H1 (cell line): ENCODE data around the gene ZBTB46. TPM values are rescaled to one million over a fixed set of nuclear protein-coding genes. Genes with fewer than 3 reads are reported as not detected.

ENCODE experiments used
- CTCF ChIA-PET: fragments of 300-600 bp; sonication (Branson Sonifier 250); formaldehyde crosslinking; loops from one replicate; lab custom pipeline; 2021; ENCODE audit not compliant: partially characterized antibody; lab: Charles Lee
- POLR2A ChIA-PET: fragments of 300-600 bp; sonication (Branson Sonifier 250); formaldehyde crosslinking; loops from one replicate; lab custom pipeline; 2021; ENCODE audit warnings: inconsistent platforms; ENCODE audit not compliant: partially characterized antibody; lab: Charles Lee
- DNase-seq, 2 experiments: peaks; one replicate each; pipeline versions ENCODE4 v3.0.0 to v3.0.0-alpha.2; 2010 to 2022; ENCODE audit warnings: low spot score in 2 of 2, low read depth in 1 of 2, mixed read lengths in 1 of 2
- FAIRE-seq: peaks from 2 replicates; lab custom pipeline; 2011; peaks lifted over from hg19 to GRCh38; lab: Jason Lieb, UNC
- H2AFZ ChIP-seq: 2 replicates; pipeline ENCODE4 v1.8.1; 2012; ENCODE audit warnings: low read length, inconsistent platforms
- H2AK5ac ChIP-seq: 2 replicates; pipeline ENCODE4 v1.6.1; 2013; ENCODE audit warnings: low read depth, low read length
- H2BK120ac ChIP-seq: replicated peaks from 2 replicates; pipeline ENCODE3; 2013; ENCODE audit warnings: low read depth, low read length, inconsistent platforms
- H2BK12ac ChIP-seq: 2 replicates; pipeline ENCODE4 v1.6.1; 2013; ENCODE audit warnings: low read depth, low read length
- H2BK15ac ChIP-seq: 2 replicates; pipeline ENCODE4 v1.6.1; 2013; ENCODE audit warnings: low read length
- H2BK20ac ChIP-seq: 2 replicates; pipeline ENCODE4 v1.6.1; 2013; ENCODE audit warnings: low read length
- H2BK5ac ChIP-seq: 2 replicates; pipeline ENCODE4 v1.6.1; 2013; ENCODE audit warnings: low read depth, low read length
- H3K14ac ChIP-seq: 2 replicates; pipeline ENCODE4 v1.6.1; 2013; ENCODE audit warnings: inconsistent platforms; ENCODE audit not compliant: insufficient read length
- H3K18ac ChIP-seq: 2 replicates; pipeline ENCODE4 v1.6.1; 2013; ENCODE audit warnings: low read length; ENCODE audit errors: extremely low read depth
- H3K23ac ChIP-seq: 2 replicates; pipeline ENCODE4 v1.6.1; 2013; ENCODE audit warnings: inconsistent platforms; ENCODE audit not compliant: insufficient read length
- H3K23me2 ChIP-seq: 2 replicates; pipeline ENCODE4 v1.6.1; 2013; ENCODE audit warnings: low read depth, low read length
- H3K27ac ChIP-seq: 2 replicates; pipeline ENCODE4 v1.6.1; 2011; ENCODE audit warnings: low read depth, low read length, inconsistent platforms
- H3K27me3 ChIP-seq, 4 experiments: replicated peaks in 1 of 4; 1 replicate in 1 of 4; 2 replicates in 3 of 4; pipeline versions ENCODE4 v1.6.1 to v1.8.1; 2011 to 2013; ENCODE audit warnings: low read length in 3 of 4, mild to moderate bottlenecking in 3 of 4, inconsistent platforms in 2 of 4, mixed read lengths in 2 of 4, moderate library complexity in 1 of 4; ENCODE audit not compliant: control insufficient read depth in 3 of 4, insufficient read depth in 3 of 4; ENCODE audit errors: extremely low read depth in 1 of 4
- H3K36me3 ChIP-seq, 4 experiments: 2 replicates each; pipeline versions ENCODE4 v1.6.1 to v1.8.1; 2011 to 2013; ENCODE audit warnings: mild to moderate bottlenecking in 4 of 4, low read length in 3 of 4, moderate library complexity in 2 of 4, control low read depth in 1 of 4, inconsistent platforms in 1 of 4; ENCODE audit not compliant: insufficient read depth in 4 of 4, control insufficient read depth in 2 of 4
- H3K4ac ChIP-seq: replicated peaks from 2 replicates; pipeline ENCODE3; 2013; ENCODE audit warnings: low read length, low read depth, mixed read lengths, inconsistent platforms; ENCODE audit not compliant: insufficient read length
- H3K4me1 ChIP-seq, 4 experiments: replicated peaks in 1 of 4; 1 replicate in 1 of 4; 2 replicates in 3 of 4; pipeline versions ENCODE4 v1.6.1 to v1.8.1; 2011 to 2013; ENCODE audit warnings: low read length in 3 of 4, inconsistent platforms in 2 of 4, mixed read lengths in 1 of 4; ENCODE audit not compliant: insufficient read depth in 4 of 4, control insufficient read depth in 3 of 4
- H3K4me2 ChIP-seq, 2 experiments: 2 replicates each; pipeline versions ENCODE4 v1.6.1 to v1.8.1; 2011 to 2013; ENCODE audit warnings: low read depth in 2 of 2, low read length in 2 of 2, control low read depth in 1 of 2, inconsistent platforms in 1 of 2, mild to moderate bottlenecking in 1 of 2; ENCODE audit not compliant: insufficient read depth in 1 of 2
- H3K4me3 ChIP-seq, 4 experiments: fragments of 200-600, 300-600 bp in 1 of 4; sonication (generic), shearing (Covaris generic), sonication (Bioruptor Twin) in 1 of 4; 2 replicates each; pipeline versions ENCODE4 v1.5.1 to v1.8.1; 2011 to 2016; ENCODE audit warnings: low read length in 4 of 4, low read depth in 3 of 4, control low read depth in 2 of 4, inconsistent platforms in 2 of 4, mild to moderate bottlenecking in 2 of 4, mixed read lengths in 1 of 4, moderate library complexity in 1 of 4; ENCODE audit not compliant: insufficient read depth in 2 of 4; ENCODE audit errors: extremely low read depth in 1 of 4
- H3K56ac ChIP-seq: replicated peaks from 2 replicates; pipeline ENCODE3; 2013; ENCODE audit warnings: low read depth, mild to moderate bottlenecking, mixed read lengths, low read length, inconsistent platforms; ENCODE audit not compliant: insufficient read length
- H3K79me1 ChIP-seq: 2 replicates; pipeline ENCODE4 v1.6.1; 2013; ENCODE audit warnings: low read depth, low read length, control low read depth
- H3K79me2 ChIP-seq, 2 experiments: 2 replicates each; pipeline versions ENCODE4 v1.6.1 to v1.8.1; 2012 to 2013; ENCODE audit warnings: low read length in 2 of 2, mild to moderate bottlenecking in 2 of 2, inconsistent platforms in 1 of 2; ENCODE audit not compliant: insufficient read depth in 2 of 2, control insufficient read depth in 1 of 2
- H3K9ac ChIP-seq, 4 experiments: replicated peaks in 1 of 4; 1 replicate in 1 of 4; 2 replicates in 3 of 4; pipeline versions ENCODE4 v1.6.1 to v1.8.1; 2011 to 2013; ENCODE audit warnings: low read depth in 3 of 4, low read length in 3 of 4, control low read depth in 2 of 4, mild to moderate bottlenecking in 2 of 4, moderate library complexity in 2 of 4, inconsistent platforms in 1 of 4; ENCODE audit errors: extremely low read depth in 1 of 4
- H3K9me3 ChIP-seq, 2 experiments: 2 replicates each; pipeline versions ENCODE4 v1.6.1 to v1.8.1; 2012 to 2013; ENCODE audit warnings: mild to moderate bottlenecking in 2 of 2, moderate library complexity in 2 of 2, control low read depth in 1 of 2, inconsistent platforms in 1 of 2, low read depth in 1 of 2, low read length in 1 of 2, mixed read lengths in 1 of 2; ENCODE audit not compliant: insufficient read depth in 2 of 2
- H4K20me1 ChIP-seq, 2 experiments: replicated peaks in 1 of 2; 2 replicates each; pipeline versions ENCODE3 to v1.8.1; 2011 to 2013; ENCODE audit warnings: inconsistent platforms in 2 of 2, low read length in 2 of 2, mild to moderate bottlenecking in 1 of 2; ENCODE audit not compliant: insufficient read depth in 2 of 2, control insufficient read depth in 1 of 2
- H4K5ac ChIP-seq: 2 replicates; pipeline ENCODE4 v1.6.1; 2013; ENCODE audit warnings: low read length, low read depth, mixed read lengths, inconsistent platforms; ENCODE audit not compliant: insufficient read length
- H4K8ac ChIP-seq: 2 replicates; pipeline ENCODE4 v1.8.0; 2013; ENCODE audit warnings: mild to moderate bottlenecking, moderate library complexity, low read length, inconsistent platforms; ENCODE audit not compliant: insufficient read depth; ENCODE audit errors: extremely low read depth
- H4K91ac ChIP-seq: replicated peaks from 2 replicates; pipeline ENCODE3; 2013; ENCODE audit warnings: low read length, mixed read lengths, inconsistent platforms; ENCODE audit not compliant: insufficient read length
- BACH1 ChIP-seq: IDR thresholded peaks from 2 replicates; pipeline ENCODE4 v1.6.1; 2012; ENCODE audit warnings: low read length, improper control_type of control experiment
- JUND ChIP-seq: IDR thresholded peaks from 2 replicates; pipeline ENCODE4 v1.6.1; 2011; ENCODE audit warnings: mild to moderate bottlenecking, improper control_type of control experiment, low read length
- KDM4A ChIP-seq: IDR thresholded peaks from one replicate; pipeline ENCODE4 v1.7.1; 2012; ENCODE audit warnings: low read depth, mild to moderate bottlenecking, moderate library complexity, low read length, inconsistent platforms; ENCODE audit not compliant: severe bottlenecking
- RBBP5 ChIP-seq: IDR thresholded peaks from 2 replicates; pipeline ENCODE4 v1.7.1; 2012; ENCODE audit warnings: low read depth, mild to moderate bottlenecking, inconsistent platforms, low read length, moderate library complexity, borderline replicate concordance
- WGBS, 2 experiments: shearing (Covaris generic) in 1 of 2; methylation state at CpG; one replicate each; pipeline versions ENCODE4 v1.1.6 to v1.1.7; 2013 to 2015; ENCODE audit warnings: low lambda C conversion rate in 2 of 2, mixed read lengths in 2 of 2, inconsistent platforms in 1 of 2, low coverage in 1 of 2, missing lambda C conversion rate in 1 of 2; ENCODE audit not compliant: insufficient replicate concordance in 2 of 2, insufficient coverage in 1 of 2, insufficient read length in 1 of 2; ENCODE audit errors: extremely low coverage in 1 of 2, missing lambda C conversion rate in 1 of 2; 5-methylcytosine and 5-hydroxymethylcytosine counted together
- polyA plus RNA-seq, 7 experiments: library from polyadenylated mRNA; depleted of rRNA in 3 of 7; stranded (reverse) in 5 of 7; unstranded in 2 of 7; fragments of >200 nt in 5 of 7; fragments of 200-250 nt in 2 of 7; gene quantifications; 1 replicate in 5 of 7; 2 replicates in 1 of 7; 4 replicates in 1 of 7; pipeline versions ENCODE4 v1.2.1 to v1.2.3, GENCODE V29; 2011 to 2013; ENCODE audit warnings: missing spikeins in 2 of 7, mixed read lengths in 2 of 7
- total RNA-seq: library from RNA; stranded (reverse); fragmentation: NEBNext Ultra II Directional; extraction: Animal tissue kit (Norgen Biotek cat#: 25700); gene quantifications from 2 replicates; pipeline ENCODE4 v1.2.1, GENCODE V29; 2021

ZBTB46 gene
- total and polyA plus RNA-seq, 2 of the 8 experiments (the other 6 are each of a cell fraction or from before 2014, with no cell fraction given) = 6.4 to 22.4 TPM

DNA sequence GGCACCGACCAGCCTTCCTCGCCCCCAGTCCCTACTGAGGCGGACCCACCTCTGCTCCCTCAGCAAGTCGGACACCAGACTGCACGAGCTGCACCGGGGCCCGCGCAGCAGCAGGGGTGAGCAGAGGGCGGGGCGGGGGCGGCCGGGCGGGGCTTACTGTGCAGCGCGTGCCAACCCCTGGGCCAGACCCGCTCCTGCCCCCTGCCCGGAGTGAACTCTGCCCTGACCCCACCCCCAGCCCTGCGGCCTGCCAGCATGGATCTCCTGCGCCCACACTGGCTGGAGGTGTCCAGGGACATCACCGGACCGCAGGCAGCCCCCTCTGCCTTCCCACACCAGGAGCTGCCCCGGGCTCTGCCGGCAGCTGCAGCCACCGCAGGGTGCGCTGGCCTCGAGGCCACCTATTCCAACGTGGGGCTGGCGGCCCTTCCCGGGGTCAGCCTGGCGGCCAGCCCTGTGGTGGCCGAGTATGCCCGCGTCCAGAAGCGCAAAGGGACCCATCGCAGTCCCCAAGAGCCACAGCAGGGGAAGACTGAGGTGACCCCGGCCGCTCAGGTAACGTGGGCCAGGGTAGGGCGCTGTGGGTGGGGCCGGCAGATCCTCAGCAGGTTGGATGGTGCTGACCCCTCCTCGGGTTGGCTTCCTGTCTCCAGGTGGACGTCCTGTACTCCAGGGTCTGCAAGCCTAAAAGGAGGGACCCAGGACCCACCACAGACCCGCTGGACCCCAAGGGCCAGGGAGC, 92.9 kb downstream of the ZBTB46 start:
- Histone ChIP-seq H2BK120ac (no peak overlapping the region), H3K36me3 (peaks cover 0 to 23% (median 6%) of the 10 kb centered on the region in 4 experiments; a peak in 5 of 8 replicates), H3K9me3 (no peaks in the 10 kb centered on the region), H3K4ac (no peak overlapping the region), H2AK5ac (no peak overlapping the region), H3K56ac (no peak overlapping the region), H3K18ac (no peak overlapping the region), H3K4me1 (peaks cover 0 to 20% (median 11%) of the 10 kb centered on the region in 4 experiments; a peak in 6 of 7 replicates), H4K8ac (no peak overlapping the region; the same call in 1 of the 2 replicates)
- 0 out of 2 replicates have a peak, but pooled peaks have one; percentile 1 for TF ChIP-seq RBBP5
- peak; percentile 46 for TF ChIP-seq KDM4A
- TF ChIP-seq BACH1 = no peak
- TF ChIP-seq JUND = no peak
- TF ChIP-seq, all 59 proteins: peak for 2
- Histone ChIP-seq H3K23me2 (peaks cover 13% of the 10 kb centered on the region; the same call in 1 of the 2 replicates), H3K79me1 (peaks cover 5% of the 10 kb centered on the region; the same call in 1 of the 2 replicates), H4K5ac (no peak overlapping the region), H3K4me2 (peak overlapping the region; percentile 71 to 95), H2BK5ac (no peak overlapping the region), H2BK15ac (no peak overlapping the region), H2BK12ac (no peak overlapping the region), H3K79me2 (no peaks in the 10 kb centered on the region), H2AFZ (no peak overlapping the region), H4K91ac (no peak overlapping the region), H3K27ac (no peak overlapping the region), H3K27me3 (peaks cover 0 to 12% (median 8%) of the 10 kb centered on the region in 4 experiments; a peak in 4 of 7 replicates), H2BK20ac (no peak overlapping the region), H3K23ac (no peak overlapping the region), H3K14ac (no peak overlapping the region), H3K4me3 (peak overlapping the region; percentile 25 to 68 (median 28)), H4K20me1 (peaks cover 3 to 26% of the 10 kb centered on the region in 2 experiments), H3K9ac (no peak overlapping the region)
- DNase-seq (peak in 1 of 2 experiments; percentile 76), FAIRE-seq (no peak)
- WGBS, 2 experiments = 21% methylated on average over 16 of the region's 43 CpGs; no CpG with 5 or more reads in 1 of the 2 experiments
- ChIA-PET CTCF (interaction anchor here (1.0 to 2.6 kb wide), 3 partner anchors 38 to 96 kb away, joined by 3 to 7 read pairs (median 5); no protein-coding TSS in a partner anchor), POLR2A (interaction anchor here (0.6 to 3.0 kb wide), 15 partner anchors 9 to 242 kb away, joined by 3 to 16 read pairs (median 4); partner anchors contain the start of genes ARFRP1 and ZGPAT)
